Measurements from ENCODE around the gene LPAR3.

Gene LPAR3

GRCh38 chr1:84929581-84929980 is 36.6 kb upstream of the LPAR3 start:
- no peaks in the 10 kb centered on the region for H3K36me3 ChIP-seq (ENCODE audit: low read length)

GRCh38 chr1:84928979-84929378 is 36.0 kb upstream of the LPAR3 start:
- TF ChIP-seq EZH2phosphoT487 (conservative IDR thresholded peaks at IDR 0.05; ENCODE audit: low read length), result no peak
- no peak for TF ChIP-seq CTCF (IDR thresholded peaks at IDR 0.05; ENCODE audit: insufficient read depth, low read length, poor library complexity, severe bottlenecking)
- Histone ChIP-seq H3K36me3 (ENCODE audit: low read length) (no peaks in the 10 kb centered on the region), H3K9ac (ENCODE audit: low read length) (no peak overlapping the region), H3K79me2 (ENCODE audit: insufficient read depth, low read length) (no peaks in the 10 kb centered on the region), H3F3A (ENCODE audit: insufficient read depth) (no peaks in the 10 kb centered on the region), H3K4me2 (ENCODE audit: low read depth, low read length, poor library complexity, severe bottlenecking) (no peak overlapping the region), H3K4me3 (ENCODE audit: insufficient read depth, low read length, poor library complexity, severe bottlenecking) (no peak overlapping the region), H4K20me1 (ENCODE audit: low read depth, low read length) (no peaks in the 10 kb centered on the region), H3K27me3 (ENCODE audit: low read length) (no peaks in the 10 kb centered on the region), H2AFZ (ENCODE audit: low read depth, low read length, severe bottlenecking) (no peak overlapping the region), H3K9me2 (replicated peaks; ENCODE audit: insufficient read depth, low read length) (no peaks in the 10 kb centered on the region), H3K9me3 (ENCODE audit: insufficient read depth, low read length) (no peaks in the 10 kb centered on the region), H3K27ac (ENCODE audit: low read depth, low read length) (no peak overlapping the region)

More at GRCh38 chr1:84929581-84929980, 36.6 kb upstream of the LPAR3 start:
- TF ChIP-seq CTCF (IDR thresholded peaks at IDR 0.05; ENCODE audit: insufficient read depth, low read length, poor library complexity, severe bottlenecking) (no peak), EZH2phosphoT487 (conservative IDR thresholded peaks at IDR 0.05; ENCODE audit: low read length) (no peak)
- Histone ChIP-seq H3F3A (ENCODE audit: insufficient read depth) (no peaks in the 10 kb centered on the region), H3K9me2 (replicated peaks; ENCODE audit: insufficient read depth, low read length) (no peaks in the 10 kb centered on the region), H3K27me3 (ENCODE audit: low read length) (no peaks in the 10 kb centered on the region), H3K27ac (ENCODE audit: low read depth, low read length) (no peak overlapping the region), H3K9ac (ENCODE audit: low read length) (no peak overlapping the region), H3K9me3 (ENCODE audit: insufficient read depth, low read length) (no peaks in the 10 kb centered on the region), H4K20me1 (ENCODE audit: low read depth, low read length) (no peaks in the 10 kb centered on the region), H3K4me2 (ENCODE audit: low read depth, low read length, poor library complexity, severe bottlenecking) (no peak overlapping the region), H3K79me2 (ENCODE audit: insufficient read depth, low read length) (no peaks in the 10 kb centered on the region), H3K4me3 (ENCODE audit: insufficient read depth, low read length, poor library complexity, severe bottlenecking) (no peak overlapping the region), H2AFZ (ENCODE audit: low read depth, low read length, severe bottlenecking) (no peak overlapping the region)

GRCh38 chr1:84923317-84923716 is 30.3 kb upstream of the LPAR3 start:
- Histone ChIP-seq H3K4me2 (ENCODE audit: low read depth, low read length, poor library complexity, severe bottlenecking) (no peak overlapping the region), H3K4me3 (ENCODE audit: insufficient read depth, low read length, poor library complexity, severe bottlenecking) (no peak overlapping the region), H4K20me1 (ENCODE audit: low read depth, low read length) (no peaks in the 10 kb centered on the region), H3K9ac (ENCODE audit: low read length) (no peak overlapping the region), H3K36me3 (ENCODE audit: low read length) (no peaks in the 10 kb centered on the region), H3K27ac (ENCODE audit: low read depth, low read length) (no peak overlapping the region), H3K79me2 (ENCODE audit: insufficient read depth, low read length) (no peaks in the 10 kb centered on the region), H3K9me2 (replicated peaks; ENCODE audit: insufficient read depth, low read length) (no peaks in the 10 kb centered on the region), H3F3A (ENCODE audit: insufficient read depth) (no peaks in the 10 kb centered on the region), H3K27me3 (ENCODE audit: low read length) (no peaks in the 10 kb centered on the region), H2AFZ (ENCODE audit: low read depth, low read length, severe bottlenecking) (no peak overlapping the region), H3K9me3 (ENCODE audit: insufficient read depth, low read length) (no peaks in the 10 kb centered on the region)
- no peak for TF ChIP-seq EZH2phosphoT487 (conservative IDR thresholded peaks at IDR 0.05; ENCODE audit: low read length)
- no peak for TF ChIP-seq CTCF (IDR thresholded peaks at IDR 0.05; ENCODE audit: insufficient read depth, low read length, poor library complexity, severe bottlenecking)

Data from SU-DHL-6 (cell line).